SK-N-SH (cell line): Measurements from ENCODE around the gene DPP10. TPM values are rescaled to one million over a fixed set of nuclear protein-coding genes. Genes with fewer than 3 reads are reported as not detected.

Source experiments
- CTCF ChIA-PET: fragments of 300-600, 350-600 bp; formaldehyde crosslinking; extraction: SDS; loops from one replicate; lab custom pipeline; 2021; lab: Yijun Ruan, JAX
- POLR2A ChIA-PET: fragments of 350-600 bp; sonication (Branson Sonifier 250); formaldehyde crosslinking; extraction: SDS; loops from one replicate; lab custom pipeline; 2020; ENCODE audit warnings: antibody characterized with exemption, inconsistent platforms; lab: Yijun Ruan, JAX
- DNase-seq: peaks from one replicate; pipeline ENCODE4 v3.0.0; 2012
- H2AFZ ChIP-seq: fragments of 200-600 bp; sonication (generic); 2 replicates; pipeline ENCODE4 v1.8.1; 2016; ENCODE audit warnings: antibody characterized with exemption, mild to moderate bottlenecking, low read depth
- H3F3A ChIP-seq: fragments of 200-600 bp; sonication (generic); replicated peaks from 2 replicates; pipeline ENCODE3; 2016; ENCODE audit warnings: antibody characterized with exemption, mild to moderate bottlenecking; ENCODE audit not compliant: insufficient read depth
- H3K27ac ChIP-seq, 2 experiments: fragments of 200-500 bp in 1 of 2; fragments of 200-600 bp in 1 of 2; sonication (Bioruptor generic) in 1 of 2; sonication (generic), shearing (Covaris generic) in 1 of 2; 2 replicates each; pipeline versions ENCODE4 v1.5.1 to v1.6.1; 2014 to 2016; ENCODE audit warnings: low read depth in 2 of 2, inconsistent platforms in 1 of 2, low read length in 1 of 2, mild to moderate bottlenecking in 1 of 2, mixed read lengths in 1 of 2
- H3K27me3 ChIP-seq: fragments of 200-600 bp; sonication (generic), shearing (Covaris generic); 2 replicates; pipeline ENCODE4 v1.6.1; 2016; ENCODE audit warnings: mixed run types; ENCODE audit not compliant: insufficient read depth
- H3K36me3 ChIP-seq, 2 experiments: fragments of 200-500 bp in 1 of 2; fragments of 200-600 bp in 1 of 2; sonication (Bioruptor generic) in 1 of 2; sonication (generic) in 1 of 2; replicated peaks in 1 of 2; 2 replicates each; pipeline versions ENCODE3 to v1.5.1; 2014 to 2016; ENCODE audit warnings: low read length in 1 of 2, mild to moderate bottlenecking in 1 of 2; ENCODE audit not compliant: insufficient read depth in 2 of 2, control insufficient read depth in 1 of 2
- H3K4me1 ChIP-seq, 2 experiments: fragments of 200-500 bp in 1 of 2; fragments of 200-600 bp in 1 of 2; sonication (Bioruptor generic) in 1 of 2; sonication (generic), shearing (Covaris generic) in 1 of 2; 2 replicates each; pipeline versions ENCODE4 v1.5.1 to v1.6.1; 2014 to 2016; ENCODE audit warnings: low read depth in 1 of 2, low read length in 1 of 2, mixed run types in 1 of 2; ENCODE audit not compliant: insufficient read depth in 2 of 2, control insufficient read depth in 1 of 2
- H3K4me2 ChIP-seq: fragments of 200-600 bp; sonication (generic), shearing (Covaris generic); 2 replicates; pipeline ENCODE4 v1.6.1; 2017; ENCODE audit warnings: mixed run types
- H3K4me3 ChIP-seq, 2 experiments: fragments of 200-500 bp in 1 of 2; fragments of 200-600 bp in 1 of 2; sonication (Bioruptor generic) in 1 of 2; sonication (generic), shearing (Covaris generic) in 1 of 2; 2 replicates each; pipeline versions ENCODE4 v1.5.1 to v1.8.1; 2014 to 2016; ENCODE audit warnings: low read depth in 2 of 2, inconsistent platforms in 1 of 2, low read length in 1 of 2, mild to moderate bottlenecking in 1 of 2, mixed read lengths in 1 of 2, moderate library complexity in 1 of 2
- H3K79me2 ChIP-seq: fragments of 200-600 bp; sonication (generic); 2 replicates; pipeline ENCODE4 v1.8.1; 2017; ENCODE audit warnings: mild to moderate bottlenecking; ENCODE audit not compliant: insufficient read depth
- H3K9ac ChIP-seq: fragments of 200-600 bp; sonication (generic); 2 replicates; pipeline ENCODE4 v1.6.1; 2017; ENCODE audit warnings: mixed run types
- H3K9me2 ChIP-seq: fragments of 200-600 bp; sonication (generic); 2 replicates; pipeline ENCODE4 v1.6.1; 2017; ENCODE audit warnings: mixed run types
- H3K9me3 ChIP-seq: fragments of 200-600 bp; sonication (generic); 2 replicates; pipeline ENCODE4 v1.6.1; 2017; ENCODE audit warnings: mixed run types, mild to moderate bottlenecking, moderate library complexity
- H4K20me1 ChIP-seq: fragments of 200-600 bp; sonication (generic); 2 replicates; pipeline ENCODE4 v1.6.1; 2017; ENCODE audit warnings: mild to moderate bottlenecking, mixed run types; ENCODE audit not compliant: insufficient read depth
- CHD2 ChIP-seq: fragments of 150-350 bp; IDR thresholded peaks from 2 replicates; pipeline ENCODE4 v1.6.1; 2018; ENCODE audit warnings: low read length; ENCODE audit not compliant: partially characterized antibody
- ELF1 ChIP-seq: IDR thresholded peaks from 2 replicates; pipeline ENCODE4 v1.4.0; 2012
- EP300 ChIP-seq, 2 experiments: IDR thresholded peaks; 2 replicates each; pipeline versions ENCODE4 v1.4.0 to v1.6.1; 2012; ENCODE audit warnings: borderline replicate concordance in 1 of 2, low read depth in 1 of 2, low read length in 1 of 2
- EZH2phosphoT487 ChIP-seq: fragments of 200-600 bp; sonication (generic); IDR thresholded peaks from 2 replicates; pipeline ENCODE4 v1.6.1; 2017; ENCODE audit warnings: low read depth, mixed run types, mild to moderate bottlenecking, antibody characterized with exemption, moderate library complexity, borderline replicate concordance
- FOSL2 ChIP-seq: IDR thresholded peaks from 2 replicates; pipeline ENCODE4 v1.4.0; 2012; ENCODE audit warnings: low read depth, mild to moderate bottlenecking, moderate library complexity, borderline replicate concordance
- FOXJ3 ChIP-seq: sonication (generic); formaldehyde crosslinking; IDR thresholded peaks from 2 replicates; pipeline ENCODE4 v1.5.1; 2020; ENCODE audit warnings: mild to moderate bottlenecking, missing genetic modification reagents
- FOXM1 ChIP-seq: IDR thresholded peaks from 2 replicates; pipeline ENCODE4 v1.4.0; 2012; ENCODE audit warnings: low read depth, mild to moderate bottlenecking
- GATA2 ChIP-seq: sonication (generic); formaldehyde crosslinking; IDR thresholded peaks from 2 replicates; pipeline ENCODE4 v1.5.0; 2020; ENCODE audit warnings: mild to moderate bottlenecking, missing genetic modification reagents
- MEF2A ChIP-seq: IDR thresholded peaks from 2 replicates; pipeline ENCODE4 v1.4.0; 2012; ENCODE audit warnings: low read depth, borderline replicate concordance
- NFIC ChIP-seq: IDR thresholded peaks from 2 replicates; pipeline ENCODE4 v1.4.0; 2012; ENCODE audit warnings: borderline replicate concordance
- NRF1 ChIP-seq: IDR thresholded peaks from 2 replicates; pipeline ENCODE4 v1.6.1; 2012; ENCODE audit warnings: low read depth, mild to moderate bottlenecking, low read length
- POLR2AphosphoS5 ChIP-seq: IDR thresholded peaks from 2 replicates; pipeline ENCODE4 v1.6.1; 2012; ENCODE audit warnings: low read depth, low read length
- RCOR1 ChIP-seq: fragments of 150-350 bp; IDR thresholded peaks from 2 replicates; pipeline ENCODE4 v1.6.1; 2017; ENCODE audit warnings: antibody characterized with exemption, low read length
- RXRA ChIP-seq: IDR thresholded peaks from 2 replicates; pipeline ENCODE4 v1.4.0; 2012; ENCODE audit warnings: low read depth, mild to moderate bottlenecking, borderline replicate concordance
- SIN3A ChIP-seq: IDR thresholded peaks from 2 replicates; pipeline ENCODE4 v1.6.1; 2012; ENCODE audit warnings: low read depth, mild to moderate bottlenecking, low read length, moderate library complexity, borderline replicate concordance
- SMC3 ChIP-seq: IDR thresholded peaks from 2 replicates; pipeline ENCODE4 v1.6.1; 2012; ENCODE audit warnings: low read depth, low read length, improper control_type of control experiment
- TAF1 ChIP-seq: IDR thresholded peaks from 2 replicates; pipeline ENCODE4 v1.6.1; 2012; ENCODE audit warnings: low read depth, mild to moderate bottlenecking, low read length, moderate library complexity, borderline replicate concordance
- TCF12 ChIP-seq: IDR thresholded peaks from 2 replicates; pipeline ENCODE4 v1.4.0; 2012
- WGBS: methylation state at CpG from one replicate; pipeline ENCODE4 v1.1.6; 2017; ENCODE audit warnings: low lambda C conversion rate; 5-methylcytosine and 5-hydroxymethylcytosine counted together
- polyA plus RNA-seq, 3 experiments: library from polyadenylated mRNA; depleted of rRNA; stranded (reverse); fragments of >200 nt; gene quantifications; 2 replicates each; pipeline ENCODE4 v1.2.3, GENCODE V29; 2012
- TF ChIP-seq, protein P1 (sequence below): fragments of 150-350 bp; IDR thresholded peaks from 2 replicates; pipeline ENCODE4 v1.6.1; 2017; ENCODE audit warnings: antibody characterized with exemption, low read length, low read depth, borderline replicate concordance
- TF ChIP-seq, protein P2 (sequence below): fragments of 200-600 bp; sonication (generic); IDR thresholded peaks from 2 replicates; pipeline ENCODE4 v1.6.1; 2017; ENCODE audit warnings: antibody characterized with exemption, mild to moderate bottlenecking, moderate library complexity
- TF ChIP-seq, protein P3 (sequence below): IDR thresholded peaks from 2 replicates; pipeline ENCODE4 v1.4.0; 2012; ENCODE audit warnings: low read depth
- TF ChIP-seq, protein P4 (sequence below): fragments of 150-350 bp; IDR thresholded peaks from 2 replicates; pipeline ENCODE4 v1.6.1; 2016; ENCODE audit warnings: mild to moderate bottlenecking, low read depth, low read length
- TF ChIP-seq, protein P5 (sequence below): IDR thresholded peaks from 2 replicates; pipeline ENCODE4 v1.4.0; 2012; ENCODE audit warnings: low read depth, borderline replicate concordance

The DPP10 gene
- polyA plus RNA-seq, 1 of the 3 experiments (the other 2 are of a cell fraction) = not detected

DNA sequence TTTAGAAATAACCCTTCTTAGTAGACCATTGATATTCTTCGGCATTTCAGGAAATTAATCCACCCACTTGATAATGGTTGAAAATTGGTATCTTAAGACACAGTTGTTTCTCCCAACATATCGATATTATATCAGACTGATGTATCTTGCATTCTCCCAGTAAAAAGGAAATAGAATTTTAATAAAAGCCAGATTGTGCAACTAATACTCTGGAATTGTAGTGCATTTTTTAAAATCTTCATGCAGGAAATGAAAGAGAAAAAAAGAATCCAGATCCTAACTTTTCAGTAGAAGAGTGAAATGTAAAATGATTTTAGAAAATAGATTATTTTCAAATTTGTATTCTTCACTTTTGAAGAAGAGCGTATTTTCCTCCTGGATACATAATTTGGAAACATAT, 1168.4 kb downstream of the DPP10 start:
- Histone ChIP-seq H3K9ac (no peak overlapping the region), H4K20me1 (no peaks in the 10 kb centered on the region), H3K4me3 (no peak overlapping the region), H2AFZ (no peak overlapping the region), H3K79me2 (no peaks in the 10 kb centered on the region), H3K9me3 (no peaks in the 10 kb centered on the region), H3K9me2 (no peaks in the 10 kb centered on the region), H3K27me3 (no peaks in the 10 kb centered on the region), H3F3A (no peaks in the 10 kb centered on the region), H3K36me3 (no peaks in the 10 kb centered on the region), H3K27ac (no peak overlapping the region), H3K4me2 (no peak overlapping the region), H3K4me1 (no peaks in the 10 kb centered on the region)
- POLR2A ChIA-PET = no interaction called here
- TF ChIP-seq, protein P1, sequence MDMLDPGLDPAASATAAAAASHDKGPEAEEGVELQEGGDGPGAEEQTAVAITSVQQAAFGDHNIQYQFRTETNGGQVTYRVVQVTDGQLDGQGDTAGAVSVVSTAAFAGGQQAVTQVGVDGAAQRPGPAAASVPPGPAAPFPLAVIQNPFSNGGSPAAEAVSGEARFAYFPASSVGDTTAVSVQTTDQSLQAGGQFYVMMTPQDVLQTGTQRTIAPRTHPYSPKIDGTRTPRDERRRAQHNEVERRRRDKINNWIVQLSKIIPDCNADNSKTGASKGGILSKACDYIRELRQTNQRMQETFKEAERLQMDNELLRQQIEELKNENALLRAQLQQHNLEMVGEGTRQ = no peak
- TF ChIP-seq, protein P2, sequence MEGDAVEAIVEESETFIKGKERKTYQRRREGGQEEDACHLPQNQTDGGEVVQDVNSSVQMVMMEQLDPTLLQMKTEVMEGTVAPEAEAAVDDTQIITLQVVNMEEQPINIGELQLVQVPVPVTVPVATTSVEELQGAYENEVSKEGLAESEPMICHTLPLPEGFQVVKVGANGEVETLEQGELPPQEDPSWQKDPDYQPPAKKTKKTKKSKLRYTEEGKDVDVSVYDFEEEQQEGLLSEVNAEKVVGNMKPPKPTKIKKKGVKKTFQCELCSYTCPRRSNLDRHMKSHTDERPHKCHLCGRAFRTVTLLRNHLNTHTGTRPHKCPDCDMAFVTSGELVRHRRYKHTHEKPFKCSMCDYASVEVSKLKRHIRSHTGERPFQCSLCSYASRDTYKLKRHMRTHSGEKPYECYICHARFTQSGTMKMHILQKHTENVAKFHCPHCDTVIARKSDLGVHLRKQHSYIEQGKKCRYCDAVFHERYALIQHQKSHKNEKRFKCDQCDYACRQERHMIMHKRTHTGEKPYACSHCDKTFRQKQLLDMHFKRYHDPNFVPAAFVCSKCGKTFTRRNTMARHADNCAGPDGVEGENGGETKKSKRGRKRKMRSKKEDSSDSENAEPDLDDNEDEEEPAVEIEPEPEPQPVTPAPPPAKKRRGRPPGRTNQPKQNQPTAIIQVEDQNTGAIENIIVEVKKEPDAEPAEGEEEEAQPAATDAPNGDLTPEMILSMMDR = no peak
- TF ChIP-seq NFIC = no peak
- no peak for TF ChIP-seq TAF1
- no peak for TF ChIP-seq RXRA
- no peak for TF ChIP-seq SMC3
- no peak for TF ChIP-seq TCF12
- no peak for TF ChIP-seq CHD2
- no peak for TF ChIP-seq EP300 (IDR thresholded peaks at IDR 0.05; ENCODE audit: borderline replicate concordance in 1 of 2, low read depth in 1 of 2, low read length in 1 of 2)
- 35% methylated on average over 3 of the region's 3 CpGs for WGBS
- CTCF ChIA-PET = interaction anchor here (0.6 kb wide), 1 partner anchor 412 kb away, joined by 3 read pairs; no protein-coding TSS in a partner anchor
- DNase-seq = no peak

DNA sequence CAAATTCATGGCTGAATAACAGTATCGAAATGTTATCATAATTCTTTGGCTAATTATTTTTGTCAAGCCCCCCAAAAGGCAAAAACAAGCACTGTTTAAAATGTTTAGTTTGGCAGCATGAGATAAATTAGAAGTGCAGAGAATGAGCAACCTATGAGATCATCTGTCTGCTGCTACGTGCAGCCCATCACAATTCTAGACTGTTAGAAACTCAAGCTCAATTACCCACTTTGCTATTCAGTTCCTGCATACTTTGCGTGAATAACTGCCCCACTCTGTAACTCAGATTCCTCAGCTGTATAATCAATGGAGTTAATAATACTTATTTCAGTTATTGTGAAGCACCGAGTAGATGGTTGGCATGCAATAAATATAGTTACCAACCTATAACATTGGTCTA, 1181.9 kb downstream of the DPP10 start:
- H3K27ac ChIP-seq = no peak overlapping the region
- WGBS = 15% methylated on average over 4 of the region's 4 CpGs
- POLR2A ChIA-PET = no interaction called here
- no peaks in the 10 kb centered on the region for H3K79me2 ChIP-seq
- no peaks in the 10 kb centered on the region for H3K9me3 ChIP-seq
- no peaks in the 10 kb centered on the region for H4K20me1 ChIP-seq
- TF ChIP-seq CHD2 (no peak), EZH2phosphoT487 (no peak), FOSL2 (no peak), SIN3A (no peak), RCOR1 (no peak), GATA2 (no peak), POLR2AphosphoS5 (no peak), EP300 (IDR thresholded peaks at IDR 0.05; ENCODE audit: borderline replicate concordance in 1 of 2, low read depth in 1 of 2, low read length in 1 of 2) (no peak), SMC3 (no peak), ELF1 (no peak), MEF2A (no peak), NRF1 (no peak), FOXM1 (no peak), NFIC (no peak), RXRA (no peak), FOXJ3 (no peak)
- TF ChIP-seq, protein P3, sequence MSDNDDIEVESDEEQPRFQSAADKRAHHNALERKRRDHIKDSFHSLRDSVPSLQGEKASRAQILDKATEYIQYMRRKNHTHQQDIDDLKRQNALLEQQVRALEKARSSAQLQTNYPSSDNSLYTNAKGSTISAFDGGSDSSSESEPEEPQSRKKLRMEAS = no peak
- TF ChIP-seq, protein P4, sequence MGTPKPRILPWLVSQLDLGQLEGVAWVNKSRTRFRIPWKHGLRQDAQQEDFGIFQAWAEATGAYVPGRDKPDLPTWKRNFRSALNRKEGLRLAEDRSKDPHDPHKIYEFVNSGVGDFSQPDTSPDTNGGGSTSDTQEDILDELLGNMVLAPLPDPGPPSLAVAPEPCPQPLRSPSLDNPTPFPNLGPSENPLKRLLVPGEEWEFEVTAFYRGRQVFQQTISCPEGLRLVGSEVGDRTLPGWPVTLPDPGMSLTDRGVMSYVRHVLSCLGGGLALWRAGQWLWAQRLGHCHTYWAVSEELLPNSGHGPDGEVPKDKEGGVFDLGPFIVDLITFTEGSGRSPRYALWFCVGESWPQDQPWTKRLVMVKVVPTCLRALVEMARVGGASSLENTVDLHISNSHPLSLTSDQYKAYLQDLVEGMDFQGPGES = no peak
- TF ChIP-seq, protein P5, sequence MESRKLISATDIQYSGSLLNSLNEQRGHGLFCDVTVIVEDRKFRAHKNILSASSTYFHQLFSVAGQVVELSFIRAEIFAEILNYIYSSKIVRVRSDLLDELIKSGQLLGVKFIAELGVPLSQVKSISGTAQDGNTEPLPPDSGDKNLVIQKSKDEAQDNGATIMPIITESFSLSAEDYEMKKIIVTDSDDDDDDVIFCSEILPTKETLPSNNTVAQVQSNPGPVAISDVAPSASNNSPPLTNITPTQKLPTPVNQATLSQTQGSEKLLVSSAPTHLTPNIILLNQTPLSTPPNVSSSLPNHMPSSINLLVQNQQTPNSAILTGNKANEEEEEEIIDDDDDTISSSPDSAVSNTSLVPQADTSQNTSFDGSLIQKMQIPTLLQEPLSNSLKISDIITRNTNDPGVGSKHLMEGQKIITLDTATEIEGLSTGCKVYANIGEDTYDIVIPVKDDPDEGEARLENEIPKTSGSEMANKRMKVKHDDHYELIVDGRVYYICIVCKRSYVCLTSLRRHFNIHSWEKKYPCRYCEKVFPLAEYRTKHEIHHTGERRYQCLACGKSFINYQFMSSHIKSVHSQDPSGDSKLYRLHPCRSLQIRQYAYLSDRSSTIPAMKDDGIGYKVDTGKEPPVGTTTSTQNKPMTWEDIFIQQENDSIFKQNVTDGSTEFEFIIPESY = no peak
- H3K9ac ChIP-seq = no peak overlapping the region
- peaks cover 4% of the 10 kb centered on the region; the same call in 1 of the 2 replicates for H3K9me2 ChIP-seq
- H3K27me3 ChIP-seq = no peaks in the 10 kb centered on the region
- no peak overlapping the region for H2AFZ ChIP-seq
- DNase-seq = no peak
- no peaks in the 10 kb centered on the region for H3F3A ChIP-seq
- CTCF ChIA-PET = no interaction called here
- no peaks in the 10 kb centered on the region for H3K4me1 ChIP-seq
- no peak overlapping the region for H3K4me3 ChIP-seq
- H3K4me2 ChIP-seq = no peak overlapping the region
- H3K36me3 ChIP-seq = no peaks in the 10 kb centered on the region
